Endothelial cell of umbilical vein (primary cell): ENCODE data around the gene CASR.

Source experiments
- MYC ChIP-seq: IDR thresholded peaks from one replicate; pipeline ENCODE4 v1.6.1; 2011; ENCODE audit warnings: mild to moderate bottlenecking, low read depth, low read length
- TF ChIP-seq, protein P1 (sequence below), 2 donors: IDR thresholded peaks; 1 replicate in 1 of 2; 2 replicates in 1 of 2; pipeline ENCODE4 v1.5.1; 2011; ENCODE audit warnings: low read length in 2 of 2, mild to moderate bottlenecking in 2 of 2, moderate library complexity in 2 of 2, control low read depth in 1 of 2, inconsistent platforms in 1 of 2, low read depth in 1 of 2; ENCODE audit not compliant: insufficient read depth in 1 of 2; ENCODE audit errors: extremely low read depth in 1 of 2

DNA sequence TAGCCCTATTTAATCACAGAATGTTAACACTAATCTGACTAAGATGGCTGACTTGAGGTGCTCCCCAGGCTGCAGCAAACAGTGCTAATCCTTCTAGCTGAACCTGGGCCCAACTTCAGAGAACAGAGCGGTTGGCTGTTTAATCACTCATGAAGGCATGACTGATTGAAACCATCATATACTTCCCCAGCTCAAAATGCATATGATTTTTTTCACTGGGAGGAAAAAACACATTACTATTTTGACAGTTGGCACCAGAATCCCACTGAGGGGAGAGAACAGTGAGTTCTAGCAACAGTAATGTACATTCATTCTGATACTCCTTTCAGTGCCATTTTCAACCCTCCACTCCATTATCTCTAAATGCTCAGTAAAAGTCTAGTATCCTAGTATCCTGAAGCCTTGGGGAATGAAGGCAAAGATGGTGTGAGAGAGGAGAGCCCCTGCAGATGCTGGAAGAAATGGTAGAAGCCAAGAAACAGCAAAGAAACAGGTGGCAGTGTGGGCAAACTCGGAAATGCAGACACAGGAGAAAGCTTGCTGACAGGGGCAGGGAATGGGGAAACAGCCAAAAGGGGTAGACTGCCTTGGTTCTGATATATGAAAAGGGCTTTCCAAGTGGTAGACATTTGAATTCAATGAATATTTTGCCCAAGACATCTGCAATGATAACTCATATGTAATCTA is 34.4 kb upstream of the CASR start:
- TF ChIP-seq, protein P1, sequence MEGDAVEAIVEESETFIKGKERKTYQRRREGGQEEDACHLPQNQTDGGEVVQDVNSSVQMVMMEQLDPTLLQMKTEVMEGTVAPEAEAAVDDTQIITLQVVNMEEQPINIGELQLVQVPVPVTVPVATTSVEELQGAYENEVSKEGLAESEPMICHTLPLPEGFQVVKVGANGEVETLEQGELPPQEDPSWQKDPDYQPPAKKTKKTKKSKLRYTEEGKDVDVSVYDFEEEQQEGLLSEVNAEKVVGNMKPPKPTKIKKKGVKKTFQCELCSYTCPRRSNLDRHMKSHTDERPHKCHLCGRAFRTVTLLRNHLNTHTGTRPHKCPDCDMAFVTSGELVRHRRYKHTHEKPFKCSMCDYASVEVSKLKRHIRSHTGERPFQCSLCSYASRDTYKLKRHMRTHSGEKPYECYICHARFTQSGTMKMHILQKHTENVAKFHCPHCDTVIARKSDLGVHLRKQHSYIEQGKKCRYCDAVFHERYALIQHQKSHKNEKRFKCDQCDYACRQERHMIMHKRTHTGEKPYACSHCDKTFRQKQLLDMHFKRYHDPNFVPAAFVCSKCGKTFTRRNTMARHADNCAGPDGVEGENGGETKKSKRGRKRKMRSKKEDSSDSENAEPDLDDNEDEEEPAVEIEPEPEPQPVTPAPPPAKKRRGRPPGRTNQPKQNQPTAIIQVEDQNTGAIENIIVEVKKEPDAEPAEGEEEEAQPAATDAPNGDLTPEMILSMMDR (IDR thresholded peaks at IDR 0.05; ENCODE audit: extremely low read depth in 1 of 2, insufficient read depth in 1 of 2, low read depth in 1 of 2, low read length in 2 of 2), result no peak
- no peak for TF ChIP-seq MYC
